ENCODE measurements around the gene C2CD4D.

The C2CD4D gene

DNA sequence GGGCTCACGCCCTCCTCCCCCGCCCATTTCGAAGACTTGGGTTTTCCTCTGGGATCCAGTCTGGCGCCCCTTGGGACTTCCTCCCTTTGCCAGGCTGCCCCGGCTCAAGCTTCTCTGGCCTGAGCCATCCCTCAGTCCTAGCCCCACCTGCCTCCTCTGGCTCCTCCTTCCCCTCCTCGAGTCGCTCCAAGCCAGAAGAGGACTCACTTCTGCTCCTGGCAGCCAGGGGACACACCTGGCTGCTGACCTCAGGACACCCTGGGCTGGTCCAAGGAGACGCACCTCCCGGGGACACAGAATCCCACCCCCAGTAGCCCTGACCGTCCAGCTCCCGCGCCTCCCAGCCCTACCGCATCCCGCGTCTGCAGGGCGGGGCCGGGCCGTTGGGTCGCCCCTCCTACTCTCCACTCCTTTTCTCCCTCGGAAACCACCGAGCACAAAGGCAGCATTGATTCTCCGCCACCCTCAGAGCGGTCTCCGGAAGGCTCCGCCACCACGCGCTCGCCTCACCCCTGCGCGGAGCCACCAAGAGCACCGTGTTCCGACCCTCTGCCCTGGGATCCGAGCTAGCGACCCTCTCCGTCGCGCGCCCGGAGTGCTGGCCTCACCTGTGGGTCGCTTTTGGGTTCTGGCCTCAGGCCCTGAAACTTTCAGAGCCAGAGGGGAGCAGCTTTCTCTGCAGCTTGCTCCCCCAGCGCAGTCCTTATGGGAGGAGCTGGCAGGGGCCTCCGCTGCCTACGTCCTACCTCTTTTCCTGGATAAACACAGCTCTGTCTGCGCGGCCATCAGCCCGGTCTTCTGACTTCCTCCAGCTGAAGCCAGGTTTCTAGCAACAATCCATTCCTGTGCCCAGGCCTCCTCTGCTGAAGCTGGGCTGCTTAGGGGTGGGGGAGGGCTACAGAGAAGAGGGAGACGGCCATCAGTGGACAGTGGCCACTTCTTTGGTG is at the start of gene C2CD4D:
Gene C2CD4D, minus strand, starts transcription at position 364 of the 947 bp plus-strand sequence. CDS start 831 bp downstream, outside the sequence.
- H3K27ac ChIP-seq (ENCODE audit: low read length): no peak within 1 kb of the TSS
- no peak for DNase-seq

GRCh38 chr1:151888972-151889570 is 49.5 kb upstream of the C2CD4D start:
- Histone ChIP-seq H3K4me2 (ENCODE audit: insufficient read depth, low read length) (no peak overlapping the region), H3K27ac (ENCODE audit: low read length) (no peak overlapping the region), H3K9ac (ENCODE audit: low read depth, low read length) (no peak overlapping the region), H3K4me1 (ENCODE audit: insufficient read depth, low read length) (no peaks in the 10 kb centered on the region), H3K27me3 (ENCODE audit: insufficient read depth, low read length, poor library complexity) (peaks cover 3% of the 10 kb centered on the region), H4K20me1 (ENCODE audit: insufficient read depth, low read length) (no peaks in the 10 kb centered on the region), H3K9me3 (ENCODE audit: insufficient read depth, low read length, severe bottlenecking) (no peaks in the 10 kb centered on the region), H3K79me2 (ENCODE audit: insufficient read depth, low read length) (no peaks in the 10 kb centered on the region), H3K4me3 (ENCODE audit: low read depth in 1 of 2, low read length in 2 of 2) (no peak overlapping the region), H2AFZ (ENCODE audit: low read depth, low read length) (no peak overlapping the region), H3K36me3 (ENCODE audit: insufficient read depth, low read length) (no peaks in the 10 kb centered on the region)
- TF ChIP-seq, protein P1, sequence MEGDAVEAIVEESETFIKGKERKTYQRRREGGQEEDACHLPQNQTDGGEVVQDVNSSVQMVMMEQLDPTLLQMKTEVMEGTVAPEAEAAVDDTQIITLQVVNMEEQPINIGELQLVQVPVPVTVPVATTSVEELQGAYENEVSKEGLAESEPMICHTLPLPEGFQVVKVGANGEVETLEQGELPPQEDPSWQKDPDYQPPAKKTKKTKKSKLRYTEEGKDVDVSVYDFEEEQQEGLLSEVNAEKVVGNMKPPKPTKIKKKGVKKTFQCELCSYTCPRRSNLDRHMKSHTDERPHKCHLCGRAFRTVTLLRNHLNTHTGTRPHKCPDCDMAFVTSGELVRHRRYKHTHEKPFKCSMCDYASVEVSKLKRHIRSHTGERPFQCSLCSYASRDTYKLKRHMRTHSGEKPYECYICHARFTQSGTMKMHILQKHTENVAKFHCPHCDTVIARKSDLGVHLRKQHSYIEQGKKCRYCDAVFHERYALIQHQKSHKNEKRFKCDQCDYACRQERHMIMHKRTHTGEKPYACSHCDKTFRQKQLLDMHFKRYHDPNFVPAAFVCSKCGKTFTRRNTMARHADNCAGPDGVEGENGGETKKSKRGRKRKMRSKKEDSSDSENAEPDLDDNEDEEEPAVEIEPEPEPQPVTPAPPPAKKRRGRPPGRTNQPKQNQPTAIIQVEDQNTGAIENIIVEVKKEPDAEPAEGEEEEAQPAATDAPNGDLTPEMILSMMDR (IDR thresholded peaks at IDR 0.05; ENCODE audit: borderline replicate concordance, extremely low read depth, low read length, poor library complexity, severe bottlenecking): peak; percentile 56
- no peak for TF ChIP-seq EZH2 (IDR thresholded peaks at IDR 0.05; ENCODE audit: borderline replicate concordance, low read depth, low read length, severe bottlenecking)
- no peak; the same call in 2 of the 3 replicates for ATAC-seq (ENCODE audit: insufficient read depth, low read depth)
- DNase-seq: no peak

More for the DNA sequence above, at the start of gene C2CD4D:
- no peak within 1 kb of the TSS for H3K4me2 ChIP-seq (ENCODE audit: insufficient read depth, low read length)
- TF ChIP-seq, protein P1 (IDR thresholded peaks at IDR 0.05; ENCODE audit: borderline replicate concordance, extremely low read depth, low read length, poor library complexity, severe bottlenecking): no peak
- no peak for TF ChIP-seq EZH2 (IDR thresholded peaks at IDR 0.05; ENCODE audit: borderline replicate concordance, low read depth, low read length, severe bottlenecking)
- H3K27me3 ChIP-seq (ENCODE audit: insufficient read depth, low read length, poor library complexity): no peaks in the 10 kb centered on the region
- no peaks in the 10 kb centered on the region for H4K20me1 ChIP-seq (ENCODE audit: insufficient read depth, low read length)
- no peak within 1 kb of the TSS for H3K4me3 ChIP-seq (ENCODE audit: low read depth in 1 of 2, low read length in 2 of 2)
- no peaks in the 10 kb centered on the region for H3K79me2 ChIP-seq (ENCODE audit: insufficient read depth, low read length)
- peaks cover 23% of the 10 kb centered on the region for H3K4me1 ChIP-seq (ENCODE audit: insufficient read depth, low read length)
- ATAC-seq (ENCODE audit: insufficient read depth, low read depth): no peak
- H3K9me3 ChIP-seq (ENCODE audit: insufficient read depth, low read length, severe bottlenecking): no peaks in the 10 kb centered on the region
- H3K9ac ChIP-seq (ENCODE audit: low read depth, low read length): no peak within 1 kb of the TSS
- H2AFZ ChIP-seq (ENCODE audit: low read depth, low read length): no peak within 1 kb of the TSS
- H3K36me3 ChIP-seq (ENCODE audit: insufficient read depth, low read length): no peaks in the 10 kb centered on the region

DNA sequence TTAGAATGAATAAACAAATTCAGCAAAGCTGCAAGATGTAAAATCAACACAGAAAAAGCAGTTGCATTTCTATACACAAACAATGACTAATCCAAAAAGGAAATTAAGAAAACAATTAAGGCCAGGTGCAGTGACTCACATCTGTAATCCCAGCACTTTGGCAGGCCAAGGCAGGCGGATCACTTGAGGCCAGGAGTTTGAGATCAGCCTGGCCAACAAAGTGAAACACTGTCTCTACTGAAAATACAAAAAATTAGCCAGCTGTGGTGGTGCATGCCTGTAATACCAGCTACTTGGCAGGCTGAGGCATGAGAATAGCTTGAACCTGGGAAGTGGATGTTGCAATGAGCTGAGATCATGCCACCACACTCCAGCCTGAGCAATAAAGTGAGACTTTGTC is 47.4 kb upstream of the C2CD4D start:
- Histone ChIP-seq H3K9ac (ENCODE audit: low read depth, low read length) (no peak overlapping the region), H3K27me3 (ENCODE audit: insufficient read depth, low read length, poor library complexity) (peaks cover 3% of the 10 kb centered on the region), H3K9me3 (ENCODE audit: insufficient read depth, low read length, severe bottlenecking) (no peaks in the 10 kb centered on the region), H3K4me1 (ENCODE audit: insufficient read depth, low read length) (no peaks in the 10 kb centered on the region), H4K20me1 (ENCODE audit: insufficient read depth, low read length) (no peaks in the 10 kb centered on the region), H3K27ac (ENCODE audit: low read length) (no peak overlapping the region), H3K4me3 (ENCODE audit: low read depth in 1 of 2, low read length in 2 of 2) (no peak overlapping the region), H2AFZ (ENCODE audit: low read depth, low read length) (no peak overlapping the region), H3K79me2 (ENCODE audit: insufficient read depth, low read length) (no peaks in the 10 kb centered on the region), H3K36me3 (ENCODE audit: insufficient read depth, low read length) (no peaks in the 10 kb centered on the region), H3K4me2 (ENCODE audit: insufficient read depth, low read length) (no peak overlapping the region)
- TF ChIP-seq, protein P1 (IDR thresholded peaks at IDR 0.05; ENCODE audit: borderline replicate concordance, extremely low read depth, low read length, poor library complexity, severe bottlenecking): no peak
- TF ChIP-seq EZH2 (IDR thresholded peaks at IDR 0.05; ENCODE audit: borderline replicate concordance, low read depth, low read length, severe bottlenecking): no peak
- ATAC-seq (ENCODE audit: insufficient read depth, low read depth): no peak
- DNase-seq: no peak

Measured in DND-41 (cell line).